ENCODE data around the gene EP400. TPM values are rescaled to one million over a fixed set of nuclear protein-coding genes. Genes with fewer than 3 reads are reported as not detected.

Gene EP400
- total and polyA plus RNA-seq, 2 donors (not counting 1 experiment from before 2014, with no cell fraction given) = 3.4 to 12.4 TPM

DNA sequence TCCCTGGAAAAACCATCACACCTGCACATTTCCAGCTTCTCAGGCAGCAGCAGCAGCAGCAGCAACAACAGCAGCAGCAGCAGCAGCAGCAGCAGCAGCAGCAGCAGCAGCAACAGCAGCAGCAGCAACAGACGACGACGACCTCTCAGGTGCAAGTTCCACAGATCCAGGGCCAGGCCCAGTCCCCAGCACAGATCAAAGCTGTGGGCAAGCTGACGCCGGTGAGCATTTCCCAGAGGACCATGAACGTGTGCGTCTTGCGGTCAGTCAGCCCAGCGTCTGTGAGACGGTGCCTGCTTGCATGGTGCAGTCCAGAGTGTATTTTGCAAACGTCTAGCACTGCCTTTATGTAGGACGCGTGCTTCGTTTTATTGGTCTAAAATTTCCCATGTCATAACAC lies 112.7 kb downstream of the EP400 start:
- Histone ChIP-seq H3K79me2 (ENCODE audit: control insufficient read depth, insufficient read depth, low read length) (no peaks in the 10 kb centered on the region), H3K9me3 (ENCODE audit: control insufficient read depth, insufficient read depth, low read depth, low read length) (no peaks in the 10 kb centered on the region), H3K4me3 (replicated peaks in 1 of 4; ENCODE audit: control extremely low read depth in 1 of 4, insufficient read depth in 1 of 4, low read depth in 3 of 4, low read length in 4 of 4) (no peak overlapping the region), H3K27me3 (ENCODE audit: control insufficient read depth, insufficient read depth, low read length) (no peaks in the 10 kb centered on the region), H3K36me3 (ENCODE audit: control insufficient read depth, insufficient read depth, low read length) (peaks cover 29% of the 10 kb centered on the region), H3K9ac (ENCODE audit: insufficient read depth, low read length) (no peak overlapping the region), H4K20me1 (ENCODE audit: control insufficient read depth, extremely low read depth, insufficient read depth, low read length) (no peaks in the 10 kb centered on the region), H2AFZ (ENCODE audit: low read length) (no peak overlapping the region), H3K27ac (ENCODE audit: insufficient read depth, low read length) (no peak overlapping the region), H3K4me1 (ENCODE audit: control insufficient read depth, extremely low read depth, insufficient read depth, low read length) (no peaks in the 10 kb centered on the region), H3K4me2 (ENCODE audit: extremely low read depth, insufficient read depth, low read length) (no peak overlapping the region)
- no peak for TF ChIP-seq CTCF (conservative IDR thresholded peaks at IDR 0.05 in 1 of 2, IDR thresholded peaks at IDR 0.05 in 1 of 2; ENCODE audit: low read depth in 1 of 2, low read length in 2 of 2)
- TF ChIP-seq EZH2 (IDR thresholded peaks at IDR 0.05; ENCODE audit: low read length, missing control alignments) = no peak
- DNase-seq (ENCODE audit: low read depth in 2 of 2) = no peak

DNA sequence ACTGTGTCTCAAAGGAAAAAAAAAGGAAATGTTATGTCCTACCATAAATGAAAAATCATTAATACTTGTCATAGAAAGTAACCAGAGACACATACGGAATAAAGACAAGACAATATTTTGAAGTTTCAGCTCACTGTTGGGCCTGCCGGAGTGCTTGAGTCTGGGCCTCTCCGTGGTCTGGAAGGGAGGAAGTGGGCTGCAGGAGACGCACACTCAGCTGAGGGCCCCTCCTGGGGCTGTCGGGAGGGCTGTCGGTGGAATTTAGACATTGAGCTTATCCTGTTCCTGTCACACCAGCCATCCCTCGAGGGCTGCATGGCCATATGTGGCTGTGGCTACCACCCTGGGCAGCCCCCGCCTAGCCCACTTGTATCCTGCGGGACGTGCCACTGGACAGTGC lies 113.7 kb downstream of the EP400 start:
- H4K20me1 ChIP-seq (ENCODE audit: control insufficient read depth, extremely low read depth, insufficient read depth, low read length) = no peaks in the 10 kb centered on the region
- no peak for DNase-seq (ENCODE audit: low read depth in 2 of 2)
- no peaks in the 10 kb centered on the region for H3K4me1 ChIP-seq (ENCODE audit: control insufficient read depth, extremely low read depth, insufficient read depth, low read length)
- H2AFZ ChIP-seq (ENCODE audit: low read length) = no peak overlapping the region
- H3K4me2 ChIP-seq (ENCODE audit: extremely low read depth, insufficient read depth, low read length) = no peak overlapping the region
- H3K27me3 ChIP-seq (ENCODE audit: control insufficient read depth, insufficient read depth, low read length) = no peaks in the 10 kb centered on the region
- TF ChIP-seq CTCF (conservative IDR thresholded peaks at IDR 0.05 in 1 of 2, IDR thresholded peaks at IDR 0.05 in 1 of 2; ENCODE audit: low read depth in 1 of 2, low read length in 2 of 2) (no peak), EZH2 (IDR thresholded peaks at IDR 0.05; ENCODE audit: low read length, missing control alignments) (no peak)
- H3K9ac ChIP-seq (ENCODE audit: insufficient read depth, low read length) = no peak overlapping the region
- H3K27ac ChIP-seq (ENCODE audit: insufficient read depth, low read length) = no peak overlapping the region
- H3K9me3 ChIP-seq (ENCODE audit: control insufficient read depth, insufficient read depth, low read depth, low read length) = no peaks in the 10 kb centered on the region
- no peak overlapping the region for H3K4me3 ChIP-seq (replicated peaks in 1 of 4; ENCODE audit: control extremely low read depth in 1 of 4, insufficient read depth in 1 of 4, low read depth in 3 of 4, low read length in 4 of 4)
- H3K79me2 ChIP-seq (ENCODE audit: control insufficient read depth, insufficient read depth, low read length) = no peaks in the 10 kb centered on the region
- H3K36me3 ChIP-seq (ENCODE audit: control insufficient read depth, insufficient read depth, low read length) = peaks cover 34% of the 10 kb centered on the region

GRCh38 chr12:132064631-132065030 lies 114.9 kb downstream of the EP400 start:
- Histone ChIP-seq H3K9me3 (ENCODE audit: control insufficient read depth, insufficient read depth, low read depth, low read length) (no peaks in the 10 kb centered on the region), H4K20me1 (ENCODE audit: control insufficient read depth, extremely low read depth, insufficient read depth, low read length) (no peaks in the 10 kb centered on the region), H3K79me2 (ENCODE audit: control insufficient read depth, insufficient read depth, low read length) (no peaks in the 10 kb centered on the region), H3K9ac (ENCODE audit: insufficient read depth, low read length) (no peak overlapping the region), H3K4me3 (replicated peaks in 1 of 4; ENCODE audit: control extremely low read depth in 1 of 4, insufficient read depth in 1 of 4, low read depth in 3 of 4, low read length in 4 of 4) (no peak overlapping the region), H3K4me2 (ENCODE audit: extremely low read depth, insufficient read depth, low read length) (no peak overlapping the region), H3K4me1 (ENCODE audit: control insufficient read depth, extremely low read depth, insufficient read depth, low read length) (no peaks in the 10 kb centered on the region), H3K27me3 (ENCODE audit: control insufficient read depth, insufficient read depth, low read length) (no peaks in the 10 kb centered on the region), H3K27ac (ENCODE audit: insufficient read depth, low read length) (no peak overlapping the region), H3K36me3 (ENCODE audit: control insufficient read depth, insufficient read depth, low read length) (peaks cover 38% of the 10 kb centered on the region), H2AFZ (ENCODE audit: low read length) (no peak overlapping the region)
- no peak for DNase-seq (ENCODE audit: low read depth in 2 of 2)
- no peak for TF ChIP-seq EZH2 (IDR thresholded peaks at IDR 0.05; ENCODE audit: low read length, missing control alignments)
- TF ChIP-seq CTCF (conservative IDR thresholded peaks at IDR 0.05 in 1 of 2, IDR thresholded peaks at IDR 0.05 in 1 of 2; ENCODE audit: low read depth in 1 of 2, low read length in 2 of 2) = no peak
